Activated T-cell treated with anti-CD3 and anti-CD28 coated beads for 48 hours (primary cell): ENCODE data around the gene CCL27.

ENCODE experiments used
- DNase-seq: peaks from one replicate; pipeline ENCODE4 v3.0.0-alpha.2; 2020; ENCODE audit warnings: low read depth

CCL27 gene

DNA sequence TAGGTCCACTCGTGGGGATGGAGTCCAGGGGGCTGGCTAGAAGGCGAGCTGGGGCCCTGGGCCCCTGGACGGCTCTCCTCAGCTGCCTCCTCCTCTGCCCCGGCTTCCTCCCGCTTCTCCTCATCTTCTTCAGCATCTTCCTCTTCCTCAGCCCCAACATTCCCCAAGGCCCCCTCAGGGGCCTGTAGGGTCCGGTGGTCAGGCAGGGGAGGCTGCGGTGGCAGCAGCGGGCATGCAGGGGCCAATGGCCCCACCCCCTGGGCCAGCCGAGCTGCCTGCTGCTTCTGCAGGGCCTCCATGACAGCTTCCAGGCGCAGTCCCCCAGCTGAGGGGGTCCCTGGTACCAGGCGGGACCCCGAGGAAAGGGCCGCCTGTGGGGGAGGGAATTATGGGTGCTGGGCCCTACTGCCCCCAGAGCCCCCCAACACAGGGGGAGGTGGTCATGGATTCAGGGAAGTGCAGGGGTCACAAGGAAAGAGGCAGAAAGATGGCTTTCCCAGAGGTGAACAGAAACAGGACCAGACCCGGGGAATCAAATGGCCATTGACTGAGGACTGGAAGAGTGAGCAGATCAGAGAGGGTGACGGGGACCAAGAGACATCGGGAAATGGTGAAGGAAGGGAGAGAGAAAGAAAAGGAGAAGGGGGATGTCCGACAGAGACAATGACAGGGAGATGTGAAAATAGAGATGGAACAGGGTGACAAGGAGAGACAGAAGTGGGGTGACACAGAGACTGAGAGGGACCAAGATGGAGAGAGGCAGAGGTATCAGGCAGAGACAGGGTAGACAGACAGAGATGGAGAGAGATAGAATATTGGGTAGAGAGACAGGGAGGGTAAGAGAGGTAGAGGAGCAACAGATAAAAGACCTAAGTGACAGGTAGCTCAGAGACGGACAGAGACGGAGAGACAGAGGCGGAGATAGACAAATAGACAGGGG is 34.5 kb downstream of the CCL27 start:
- no peak for DNase-seq

DNA sequence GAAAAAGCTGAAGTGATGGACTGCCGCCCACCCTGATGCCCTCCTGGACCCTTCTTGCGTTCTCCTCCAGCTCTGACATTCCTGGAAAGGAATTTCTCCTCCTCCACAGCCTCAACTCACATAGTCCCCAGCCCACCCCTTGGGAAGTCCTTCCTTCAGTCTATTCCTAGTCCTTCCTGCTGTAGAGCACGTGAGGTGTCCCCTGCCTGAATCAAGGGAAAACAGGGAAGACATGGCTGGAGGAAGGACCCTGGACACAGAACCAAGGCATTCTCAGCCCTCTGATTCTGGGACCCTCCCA is 37.3 kb downstream of the CCL27 start:
- DNase-seq, result no peak

DNA sequence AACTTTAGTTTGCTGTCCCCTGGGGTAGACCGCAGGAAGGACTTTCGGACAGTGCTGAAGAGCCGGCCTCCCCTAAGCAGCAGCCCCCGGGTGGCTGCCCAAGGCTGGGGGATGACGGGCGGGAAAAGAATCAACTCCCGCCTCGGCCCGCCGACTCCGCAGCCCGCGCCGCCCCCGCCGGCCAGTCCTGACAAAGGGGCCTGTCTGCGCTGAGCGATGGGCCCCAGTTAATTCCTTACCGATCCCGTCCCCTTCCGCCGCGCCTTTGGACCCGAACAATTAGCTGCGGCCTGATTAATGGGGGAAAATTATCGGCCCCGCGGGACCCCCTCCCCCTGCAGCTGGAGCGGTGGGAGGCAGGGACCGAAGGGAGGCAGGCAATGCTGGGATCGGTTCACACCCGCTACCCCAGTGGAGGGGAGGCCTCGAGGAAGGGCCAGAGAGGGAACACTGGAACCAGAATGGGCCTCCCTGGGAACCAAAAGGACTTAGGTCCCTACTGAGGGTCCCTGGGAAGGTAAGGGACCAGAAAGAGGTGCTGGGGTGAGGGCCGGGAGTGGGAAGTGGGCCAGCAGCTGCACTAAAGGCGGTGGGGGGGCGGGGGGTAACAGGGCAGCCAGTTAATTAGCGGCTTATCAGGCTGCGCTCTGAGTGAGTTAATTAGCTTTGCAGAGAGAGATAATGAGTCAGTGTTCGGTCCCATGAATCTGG is 37.8 kb downstream of the CCL27 start:
- DNase-seq, result no peak

- no peak for DNase-seq
Measured at GRCh38 chr9:34623374-34624235, 38.9 kb downstream of the CCL27 start.

DNA sequence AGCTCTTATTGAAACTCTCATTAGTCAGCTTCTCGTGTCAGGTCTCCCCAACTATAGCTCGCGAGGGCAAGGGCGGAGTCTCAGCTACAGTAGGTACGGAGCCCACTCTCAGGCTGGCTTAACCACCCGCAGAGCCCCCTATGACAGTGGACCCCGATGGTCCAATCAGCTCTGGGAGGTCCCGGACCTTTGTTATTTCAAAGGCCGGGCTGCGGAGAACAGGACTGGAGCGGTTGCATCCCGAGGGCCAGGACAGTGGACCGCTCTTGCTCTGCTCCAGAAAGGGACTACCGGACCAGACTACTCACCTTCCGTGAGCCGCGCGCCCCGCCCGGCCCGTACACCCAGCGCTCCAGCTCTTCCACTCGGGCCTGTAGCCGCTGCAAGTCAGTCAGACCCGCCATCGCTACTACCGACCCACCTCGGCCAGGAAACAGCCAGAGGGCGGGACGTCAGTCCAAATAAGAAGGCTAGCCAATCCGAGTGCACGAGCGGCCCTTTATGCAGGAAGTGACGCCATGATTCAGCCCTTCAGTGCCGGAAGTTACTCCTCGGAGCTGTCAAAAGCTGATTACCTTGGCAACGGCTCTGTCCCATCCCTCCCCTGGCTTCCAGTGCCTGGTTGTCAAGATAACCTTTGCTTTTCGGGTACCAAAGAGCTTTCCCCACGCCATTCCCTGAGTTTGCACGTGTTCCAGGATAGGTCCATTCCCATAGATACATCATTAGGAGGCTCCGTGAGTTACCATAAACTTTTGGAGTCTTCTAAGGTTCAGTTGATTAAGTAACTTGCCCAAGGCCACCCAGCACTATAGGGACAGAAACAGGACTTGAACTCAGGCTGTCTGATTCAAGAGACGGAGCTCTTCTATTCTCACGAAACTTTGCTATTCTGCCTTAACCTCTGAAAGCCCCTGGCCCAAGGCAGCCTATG is 42.1 kb downstream of the CCL27 start, which contains the start of gene DCTN3:
Gene DCTN3, minus strand, starts transcription at position 435 of the 934 bp plus-strand sequence. Its CDS starts 31 bp downstream, at position 404.
- DNase-seq, result peak; percentile 84

DNA sequence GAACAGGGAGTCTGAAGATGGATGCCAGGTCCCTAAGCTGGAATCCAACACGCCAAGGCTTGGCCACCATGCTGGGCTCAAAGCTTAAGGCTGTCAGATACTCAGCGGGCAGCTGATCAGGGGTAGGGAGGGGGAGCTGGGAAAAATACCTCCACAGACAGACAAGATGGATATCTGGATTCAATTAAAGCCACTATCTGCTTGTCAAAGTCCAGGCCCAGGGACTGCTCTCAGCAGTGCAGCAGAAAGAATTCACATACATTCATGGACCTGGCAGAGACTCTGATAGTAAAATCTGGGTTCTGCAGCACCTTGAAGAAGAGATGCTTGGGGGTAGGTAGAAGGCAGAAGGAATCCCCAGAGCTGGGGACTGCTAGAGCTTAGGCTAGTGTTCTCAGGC is 47.3 kb downstream of the CCL27 start:
- no peak for DNase-seq

DNA sequence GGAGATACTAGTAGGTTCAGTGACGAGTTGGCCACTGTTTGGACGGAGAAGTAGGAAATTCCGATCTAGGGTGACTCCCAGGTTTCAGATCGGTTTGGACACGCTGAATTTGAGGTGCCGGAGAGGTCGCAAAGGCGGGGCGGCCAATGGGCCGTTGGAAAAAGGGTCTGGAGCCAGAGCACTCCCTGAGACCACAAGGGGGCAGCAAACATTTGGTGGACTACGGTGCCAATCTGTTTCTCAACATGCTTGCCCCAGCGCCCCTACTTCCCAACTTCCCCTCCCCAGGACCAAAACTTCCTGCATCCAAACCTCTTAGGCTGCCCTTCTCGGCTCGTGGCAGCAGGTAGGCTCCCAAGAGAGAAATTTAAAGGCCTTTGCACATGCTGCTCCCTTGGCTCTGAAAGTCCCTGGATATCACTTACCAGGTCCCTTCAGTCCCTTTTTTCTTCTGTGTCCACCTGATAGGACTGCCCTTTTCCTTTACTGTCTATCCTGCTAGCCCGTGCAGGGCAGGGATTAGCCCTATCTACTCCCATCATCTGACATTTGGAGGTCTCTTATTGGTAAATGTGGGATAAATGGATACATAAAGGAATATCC is 49.6 kb downstream of the CCL27 start:
- peak; percentile 63 for DNase-seq
